HEK293T (cell line): Measurements from ENCODE around the gene FBXO38.

Experiments used
- CTCF ChIA-PET: fragments of 350-600 bp; formaldehyde crosslinking; extraction: SDS; loops from one replicate; lab custom pipeline; 2021; ENCODE audit warnings: antibody characterized with exemption, inconsistent platforms; lab: Yijun Ruan, JAX
- POLR2A ChIA-PET: fragments of 350-600 bp; formaldehyde crosslinking; extraction: SDS; loops from one replicate; lab custom pipeline; 2020; ENCODE audit warnings: antibody characterized with exemption, inconsistent platforms; lab: Yijun Ruan, JAX
- DNase-seq: peaks from one replicate; pipeline ENCODE4 v3.0.0; 2012; ENCODE audit warnings: mixed read lengths; ENCODE audit errors: extremely low spot score
- ARNT ChIP-seq: fragments of 450-650 bp; IDR thresholded peaks from 2 replicates; pipeline ENCODE4 v1.6.1; 2017; ENCODE audit warnings: mild to moderate bottlenecking
- BHLHE40 ChIP-seq: fragments of 450-650 bp; IDR thresholded peaks from 2 replicates; pipeline ENCODE4 v1.6.1; 2016; ENCODE audit warnings: mild to moderate bottlenecking, moderate library complexity, borderline replicate concordance
- CTBP1 ChIP-seq: fragments of 450-650 bp; IDR thresholded peaks from 2 replicates; pipeline ENCODE4 v1.6.1; 2016; ENCODE audit warnings: borderline replicate concordance
- ELF4 ChIP-seq: fragments of 450-650 bp; IDR thresholded peaks from 2 replicates; pipeline ENCODE4 v1.6.1; 2017; ENCODE audit warnings: antibody characterized with exemption
- FOXA1 ChIP-seq: fragments of 450-650 bp; IDR thresholded peaks from 2 replicates; pipeline ENCODE4 v1.6.1; 2016; ENCODE audit warnings: mild to moderate bottlenecking
- FOXK2 ChIP-seq: fragments of 450-650 bp; IDR thresholded peaks from 2 replicates; pipeline ENCODE4 v1.6.1; 2016; ENCODE audit warnings: mild to moderate bottlenecking
- FOXM1 ChIP-seq: fragments of 450-650 bp; IDR thresholded peaks from 2 replicates; pipeline ENCODE4 v1.6.1; 2017; ENCODE audit warnings: mild to moderate bottlenecking, borderline replicate concordance
- HDGF ChIP-seq: fragments of 450-650 bp; IDR thresholded peaks from 2 replicates; pipeline ENCODE4 v1.6.1; 2017; ENCODE audit warnings: antibody characterized with exemption, borderline replicate concordance
- L3MBTL2 ChIP-seq: fragments of 450-650 bp; conservative IDR thresholded peaks from 2 replicates; pipeline ENCODE4 v1.6.1; 2016; ENCODE audit warnings: mild to moderate bottlenecking
- LEF1 ChIP-seq: fragments of 450-650 bp; IDR thresholded peaks from 2 replicates; pipeline ENCODE4 v1.6.1; 2017; ENCODE audit warnings: mild to moderate bottlenecking, borderline replicate concordance
- NFRKB ChIP-seq: fragments of 450-650 bp; IDR thresholded peaks from 2 replicates; pipeline ENCODE4 v1.6.1; 2016; ENCODE audit warnings: mild to moderate bottlenecking, moderate library complexity
- PKNOX1 ChIP-seq: fragments of 450-650 bp; IDR thresholded peaks from 2 replicates; pipeline ENCODE4 v1.6.1; 2016
- SP1 ChIP-seq: fragments of 450-650 bp; IDR thresholded peaks from 2 replicates; pipeline ENCODE4 v1.6.1; 2017
- SUZ12 ChIP-seq: fragments of 450-650 bp; IDR thresholded peaks from 2 replicates; pipeline ENCODE4 v1.6.1; 2016; ENCODE audit warnings: mild to moderate bottlenecking
- TARDBP ChIP-seq: fragments of 450-650 bp; IDR thresholded peaks from 2 replicates; pipeline ENCODE4 v1.6.1; 2016
- ZNF384 ChIP-seq: fragments of 450-650 bp; IDR thresholded peaks from 2 replicates; pipeline ENCODE4 v1.6.1; 2016

FBXO38 gene

GRCh38 chr5:148482196-148482595, 98.4 kb downstream of the FBXO38 start:
- DNase-seq, result no peak
- TF ChIP-seq SUZ12, result no peak
- TF ChIP-seq L3MBTL2, result no peak
- TF ChIP-seq HDGF, result no peak
- no peak for TF ChIP-seq ZNF384
- TF ChIP-seq CTBP1, result no peak
- TF ChIP-seq ARNT, result no peak
- no peak for TF ChIP-seq FOXM1
- no peak for TF ChIP-seq TARDBP
- ChIA-PET CTCF (interaction anchor here (0.6 to 1.9 kb wide), 5 partner anchors 10 to 498 kb away, joined by 3 to 7 read pairs (median 4); no protein-coding TSS in a partner anchor), POLR2A (no interaction called here)

- DNase-seq, result peak; percentile 69
- TF ChIP-seq L3MBTL2 (0 out of 2 replicates have a peak, but pooled peaks have one; percentile 24), SP1 (no peak), LEF1 (no peak)
- ChIA-PET CTCF (interaction anchor here (0.6 to 1.9 kb wide), 4 partner anchors 9 to 498 kb away, joined by 3 to 7 read pairs (median 4); no protein-coding TSS in a partner anchor), POLR2A (no interaction called here)
Observed at GRCh38 chr5:148482697-148483462, 99.1 kb downstream of the FBXO38 start.

DNA sequence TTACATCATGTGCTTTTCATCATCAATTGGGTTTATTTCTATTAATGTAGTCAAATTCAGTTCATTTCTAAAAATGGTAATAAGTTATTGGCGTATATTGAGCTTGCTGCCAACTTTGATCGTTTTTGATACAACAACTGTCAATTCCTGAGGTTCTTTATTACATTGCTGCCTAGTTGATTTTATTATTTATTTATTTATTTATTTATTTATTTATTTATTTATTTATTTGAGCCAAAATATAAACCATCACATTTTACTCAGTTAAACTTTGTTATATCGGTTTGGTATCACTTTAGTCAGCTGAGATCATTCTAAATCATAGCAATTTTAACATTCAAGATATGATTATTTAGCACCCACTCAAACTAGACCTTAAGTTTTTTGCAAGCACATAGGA, 100.0 kb downstream of the FBXO38 start:
- no peak for DNase-seq
- POLR2A ChIA-PET, result no interaction called here
- CTCF ChIA-PET, result interaction anchor here (1.9 kb wide), 1 partner anchor 9 kb away, joined by 7 read pairs; no protein-coding TSS in a partner anchor
- TF ChIP-seq PKNOX1 (no peak), FOXK2 (no peak), ZNF384 (no peak), TARDBP (no peak), BHLHE40 (no peak), NFRKB (no peak), L3MBTL2 (no peak), LEF1 (no peak), SUZ12 (no peak), FOXM1 (no peak), ELF4 (no peak), SP1 (no peak), CTBP1 (no peak), ARNT (no peak), FOXA1 (no peak), HDGF (no peak)

DNA sequence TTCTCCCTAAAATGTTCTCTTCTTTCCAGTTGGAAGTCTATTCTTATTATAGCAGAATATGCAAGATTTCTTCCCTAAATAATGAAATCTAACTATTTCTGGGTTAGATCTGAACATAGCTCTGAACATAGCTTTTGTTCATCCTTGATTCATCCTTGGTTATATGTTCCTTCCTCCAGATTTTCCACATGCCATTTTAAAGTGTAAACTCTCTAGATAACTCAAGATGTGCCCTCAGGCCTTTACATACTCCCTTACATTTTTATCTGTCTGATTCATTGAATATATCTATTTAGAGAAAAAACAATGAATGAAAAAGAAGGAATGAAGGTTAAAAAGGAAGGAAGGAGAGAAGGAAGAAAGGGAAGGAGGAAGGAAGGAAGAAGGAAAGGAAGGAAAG, 100.9 kb downstream of the FBXO38 start:
- no peak for DNase-seq
- ChIA-PET POLR2A (no interaction called here), CTCF (no interaction called here)
- TF ChIP-seq ELF4 (no peak), NFRKB (no peak), PKNOX1 (no peak), ARNT (no peak), SUZ12 (no peak), FOXK2 (no peak), FOXM1 (no peak), TARDBP (no peak), ZNF384 (no peak), FOXA1 (no peak)

DNA sequence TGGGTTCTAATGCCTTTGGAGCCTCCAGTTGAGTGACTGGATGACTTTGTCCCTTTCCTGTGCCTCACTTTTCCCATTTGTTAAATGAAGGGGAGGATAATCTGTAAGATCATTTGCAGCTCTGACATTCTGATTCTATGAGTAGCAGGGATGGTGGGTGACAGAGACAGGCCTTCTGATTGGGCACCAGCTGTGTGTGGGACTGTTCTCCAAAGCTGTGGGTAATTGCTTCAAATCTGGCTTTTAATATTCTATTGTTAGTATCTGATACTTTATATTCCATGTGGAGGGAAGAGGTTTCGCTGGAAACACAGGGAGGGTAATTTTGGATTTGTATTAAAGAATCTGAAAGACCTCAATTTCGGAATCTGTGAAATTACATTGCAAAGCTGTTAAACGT, 102.7 kb downstream of the FBXO38 start:
- CTCF ChIA-PET, result no interaction called here
- TF ChIP-seq ARNT, result no peak
- no peak for TF ChIP-seq CTBP1
- TF ChIP-seq BHLHE40, result no peak
- no peak for TF ChIP-seq LEF1
- no peak for TF ChIP-seq HDGF
- no peak for TF ChIP-seq FOXK2
- no peak for TF ChIP-seq NFRKB
- TF ChIP-seq PKNOX1, result no peak
- no peak for TF ChIP-seq FOXM1
- no peak for TF ChIP-seq SP1
- TF ChIP-seq ZNF384, result no peak
- no peak for TF ChIP-seq SUZ12
- DNase-seq, result no peak
- POLR2A ChIA-PET, result no interaction called here

GRCh38 chr5:148488757-148489156, 105.0 kb downstream of the FBXO38 start:
- ChIA-PET CTCF (no interaction called here), POLR2A (no interaction called here)
- TF ChIP-seq LEF1, result no peak
- TF ChIP-seq ZNF384, result no peak
- no peak for TF ChIP-seq BHLHE40
- no peak for TF ChIP-seq FOXM1
- no peak for TF ChIP-seq FOXK2
- TF ChIP-seq SP1, result no peak
- no peak for TF ChIP-seq SUZ12
- no peak for DNase-seq
